Measurements from ENCODE around the gene TECR. TPM values are rescaled to one million over a fixed set of nuclear protein-coding genes. Genes with fewer than 3 reads are reported as not detected.

TECR gene
- total RNA-seq, 1 experiment from 2014 or later, result 145 TPM

- TF ChIP-seq EZH2 (IDR thresholded peaks at IDR 0.05; ENCODE audit: low read length, unreplicated experiment) (no peak), CTCF (conservative IDR thresholded peaks at IDR 0.05; ENCODE audit: low read depth, low read length) (no peak)
- Histone ChIP-seq H3K9ac (ENCODE audit: low read length) (no peak overlapping the region), H3K27ac (ENCODE audit: low read length) (no peak overlapping the region), H4K20me1 (ENCODE audit: low read length) (no peaks in the 10 kb centered on the region), H3K27me3 (ENCODE audit: low read length) (no peaks in the 10 kb centered on the region), H3K9me2 (replicated peaks; ENCODE audit: low read length) (no peaks in the 10 kb centered on the region), H3K79me2 (ENCODE audit: low read length) (peaks cover 40% of the 10 kb centered on the region), H3K4me3 (ENCODE audit: low read length) (no peak overlapping the region), H3K4me1 (ENCODE audit: insufficient read depth, low read length) (peaks cover 6% of the 10 kb centered on the region; the same call in 1 of the 2 replicates), H3F3A (ENCODE audit: low read length, unreplicated experiment) (no peaks in the 10 kb centered on the region), H3K4me2 (ENCODE audit: low read length) (no peak overlapping the region), H2AFZ (ENCODE audit: low read length) (no peak overlapping the region), H3K9me3 (ENCODE audit: low read length) (no peaks in the 10 kb centered on the region), H3K36me3 (ENCODE audit: low read depth, low read length) (peaks cover 8% of the 10 kb centered on the region; the same call in 1 of the 2 replicates)
- no TSS peak for BruUV-seq (replicated peaks)
- ChIA-PET POLR2A (ENCODE audit: unreplicated experiment) (no interaction called here), CTCF (no interaction called here)
- DNase-seq (no peak), ATAC-seq (no peak)
- intact Hi-C loops (cut with micrococcal nuclease), result no loop called here
Measured at GRCh38 chr19:14565765-14566711, 36.6 kb downstream of the TECR start.

- ChIA-PET POLR2A (ENCODE audit: unreplicated experiment) (no interaction called here), CTCF (no interaction called here)
- no peak for TF ChIP-seq EZH2 (IDR thresholded peaks at IDR 0.05; ENCODE audit: low read length, unreplicated experiment)
- TF ChIP-seq EZH2phosphoT487 (IDR thresholded peaks at IDR 0.05; ENCODE audit: borderline replicate concordance, low read length), result no peak
- peaks cover 40% of the 10 kb centered on the region for H3K79me2 ChIP-seq (ENCODE audit: low read length)
- no peak for ATAC-seq
- DNase-seq, result no peak
- H3F3A ChIP-seq (ENCODE audit: low read length, unreplicated experiment), result no peaks in the 10 kb centered on the region
- peaks cover 7% of the 10 kb centered on the region; the same call in 1 of the 2 replicates for H3K4me1 ChIP-seq (ENCODE audit: insufficient read depth, low read length)
- H3K9me2 ChIP-seq (replicated peaks; ENCODE audit: low read length), result no peaks in the 10 kb centered on the region
- no peaks in the 10 kb centered on the region for H3K9me3 ChIP-seq (ENCODE audit: low read length)
- no peak overlapping the region for H2AFZ ChIP-seq (ENCODE audit: low read length)
- no peak overlapping the region for H3K4me3 ChIP-seq (ENCODE audit: low read length)
- H4K20me1 ChIP-seq (ENCODE audit: low read length), result no peaks in the 10 kb centered on the region
- peaks cover 8% of the 10 kb centered on the region; the same call in 1 of the 2 replicates for H3K36me3 ChIP-seq (ENCODE audit: low read depth, low read length)
- no TSS peak for BruUV-seq (replicated peaks)
- intact Hi-C loops (cut with micrococcal nuclease), result no loop called here
- no peaks in the 10 kb centered on the region for H3K27me3 ChIP-seq (ENCODE audit: low read length)
- H3K9ac ChIP-seq (ENCODE audit: low read length), result no peak overlapping the region
- H3K27ac ChIP-seq (ENCODE audit: low read length), result no peak overlapping the region
- H3K4me2 ChIP-seq (ENCODE audit: low read length), result no peak overlapping the region
Measured at GRCh38 chr19:14566712-14567077, 37.3 kb downstream of the TECR start.

DNA sequence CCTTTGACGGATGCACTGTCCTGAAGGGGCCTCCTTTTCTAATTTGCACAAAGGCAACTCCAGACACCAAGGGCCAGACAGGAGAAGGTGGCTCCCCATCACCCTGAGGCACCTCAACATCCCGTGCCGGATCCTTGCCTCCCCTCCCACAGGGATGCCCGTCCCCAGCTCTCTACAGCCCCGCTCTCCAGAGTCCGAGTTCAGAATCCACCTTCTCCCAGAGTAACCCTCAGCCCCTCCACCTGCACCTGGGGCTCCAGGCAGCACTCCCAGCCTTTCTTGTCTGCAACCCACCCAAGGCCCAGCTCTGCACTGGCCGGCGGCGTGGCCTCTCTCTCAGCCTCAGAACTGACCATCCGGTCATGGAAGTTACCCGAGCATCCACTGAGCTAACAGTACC, 37.7 kb downstream of the TECR start:
- no TSS peak for BruUV-seq (replicated peaks)
- Histone ChIP-seq H3F3A (ENCODE audit: low read length, unreplicated experiment) (no peaks in the 10 kb centered on the region), H3K4me3 (ENCODE audit: low read length) (no peak overlapping the region), H3K27ac (ENCODE audit: low read length) (no peak overlapping the region), H3K36me3 (ENCODE audit: low read depth, low read length) (peaks cover 8% of the 10 kb centered on the region; the same call in 1 of the 2 replicates), H3K9me3 (ENCODE audit: low read length) (no peaks in the 10 kb centered on the region), H3K27me3 (ENCODE audit: low read length) (no peaks in the 10 kb centered on the region), H3K9ac (ENCODE audit: low read length) (no peak overlapping the region), H3K4me1 (ENCODE audit: insufficient read depth, low read length) (peaks cover 7% of the 10 kb centered on the region; the same call in 1 of the 2 replicates), H3K4me2 (ENCODE audit: low read length) (no peak overlapping the region), H3K9me2 (replicated peaks; ENCODE audit: low read length) (no peaks in the 10 kb centered on the region), H2AFZ (ENCODE audit: low read length) (no peak overlapping the region), H4K20me1 (ENCODE audit: low read length) (no peaks in the 10 kb centered on the region), H3K79me2 (ENCODE audit: low read length) (peaks cover 37% of the 10 kb centered on the region)
- DNase-seq, result no peak
- intact Hi-C loops (cut with micrococcal nuclease), result no loop called here
- ChIA-PET CTCF (no interaction called here), POLR2A (ENCODE audit: unreplicated experiment) (no interaction called here)
- TF ChIP-seq EZH2phosphoT487 (IDR thresholded peaks at IDR 0.05; ENCODE audit: borderline replicate concordance, low read length) (no peak), CTCF (conservative IDR thresholded peaks at IDR 0.05; ENCODE audit: low read depth, low read length) (no peak), EZH2 (IDR thresholded peaks at IDR 0.05; ENCODE audit: low read length, unreplicated experiment) (no peak)
- no peak for ATAC-seq
